Mucosa of stomach (tissue), 1 donor: Measurements from ENCODE around the gene GAL3ST1.
"Not testable (repeated sequence)": the region's sequence is repeated elsewhere in the genome, so short reads cannot be mapped to it uniquely, and the experiment has no call there.

Experiments used
- H3K27me3 ChIP-seq: one replicate; pipeline ENCODE4 v1.7.0; 2013; ENCODE audit warnings: mild to moderate bottlenecking, low read length; ENCODE audit not compliant: control insufficient read depth, insufficient read depth
- H3K36me3 ChIP-seq: one replicate; pipeline ENCODE4 v1.7.0; 2013; ENCODE audit warnings: low read length; ENCODE audit not compliant: control insufficient read depth, insufficient read depth
- H3K4me1 ChIP-seq: one replicate; pipeline ENCODE4 v1.7.0; 2013; ENCODE audit warnings: mild to moderate bottlenecking, low read length; ENCODE audit not compliant: control insufficient read depth, insufficient read depth
- H3K4me3 ChIP-seq: one replicate; pipeline ENCODE4 v1.7.0; 2013; ENCODE audit warnings: low read length
- H3K9ac ChIP-seq: one replicate; pipeline ENCODE4 v1.7.0; 2013; ENCODE audit warnings: mild to moderate bottlenecking, low read length, moderate library complexity
- H3K9me3 ChIP-seq: one replicate; pipeline ENCODE4 v1.7.0; 2013; ENCODE audit warnings: mild to moderate bottlenecking, low read length, moderate library complexity; ENCODE audit not compliant: control insufficient read depth
- donor health status: Pancreatic carcinoma.

Gene GAL3ST1, protein sequence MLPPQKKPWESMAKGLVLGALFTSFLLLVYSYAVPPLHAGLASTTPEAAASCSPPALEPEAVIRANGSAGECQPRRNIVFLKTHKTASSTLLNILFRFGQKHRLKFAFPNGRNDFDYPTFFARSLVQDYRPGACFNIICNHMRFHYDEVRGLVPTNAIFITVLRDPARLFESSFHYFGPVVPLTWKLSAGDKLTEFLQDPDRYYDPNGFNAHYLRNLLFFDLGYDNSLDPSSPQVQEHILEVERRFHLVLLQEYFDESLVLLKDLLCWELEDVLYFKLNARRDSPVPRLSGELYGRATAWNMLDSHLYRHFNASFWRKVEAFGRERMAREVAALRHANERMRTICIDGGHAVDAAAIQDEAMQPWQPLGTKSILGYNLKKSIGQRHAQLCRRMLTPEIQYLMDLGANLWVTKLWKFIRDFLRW

DNA sequence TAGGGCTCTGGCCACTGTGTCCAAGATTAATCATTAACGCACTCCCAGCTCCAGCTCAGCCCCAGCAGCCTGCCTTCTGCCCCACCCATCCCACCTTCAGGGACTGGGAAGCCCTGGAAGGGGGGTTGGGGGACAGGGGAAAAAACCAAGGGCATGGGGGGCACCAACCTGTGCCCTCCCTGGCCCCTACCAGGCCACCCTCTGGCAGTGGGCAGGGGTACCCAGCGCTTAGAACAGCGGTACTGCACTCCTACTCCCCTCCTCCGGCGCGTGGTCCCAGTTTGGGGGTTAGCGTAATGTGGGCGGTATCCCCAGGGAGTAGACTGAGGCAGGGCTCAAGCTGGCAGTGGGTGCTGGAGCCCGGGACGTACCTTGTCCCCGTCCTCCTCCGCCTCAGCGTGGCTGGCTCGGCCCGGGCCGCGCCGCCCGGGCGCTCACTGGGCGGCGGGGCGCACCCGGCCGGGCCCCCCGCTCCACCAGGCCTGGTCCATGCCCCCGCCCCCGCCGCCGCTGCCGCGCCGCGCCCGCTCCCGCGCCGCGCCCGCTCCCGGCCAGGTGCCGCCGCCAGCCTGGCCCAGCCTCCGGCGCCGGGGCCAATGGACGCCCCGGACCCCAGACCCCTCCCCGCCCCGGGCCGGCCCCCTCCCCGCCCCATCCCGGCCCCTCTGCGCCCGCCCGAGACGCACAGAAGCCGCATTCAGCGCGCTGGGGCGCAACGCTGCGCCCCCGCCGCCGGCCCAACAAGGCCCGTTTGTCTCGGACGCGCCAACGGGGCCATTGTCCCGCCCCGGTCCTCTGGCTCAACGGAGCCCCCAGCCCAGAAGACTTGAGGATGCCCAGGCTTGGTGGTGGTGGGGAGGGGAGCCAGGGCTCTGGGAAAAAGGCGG, at the start of gene GAL3ST1:
Gene GAL3ST1 (minus strand): TSS at position 571 of the 887 bp plus-strand sequence. CDS start 17,273 bp downstream, outside the sequence.
- peak within 1 kb of the TSS; percentile 68 for H3K4me3 ChIP-seq
- peaks cover 4% of the 10 kb centered on the region for H3K36me3 ChIP-seq
- H3K27me3 ChIP-seq, result no peaks in the 10 kb centered on the region
- H3K4me1 ChIP-seq, result peaks cover 40% of the 10 kb centered on the region
- H3K9me3 ChIP-seq, result no peaks in the 10 kb centered on the region
- H3K9ac ChIP-seq, result peak within 1 kb of the TSS; percentile 80

DNA sequence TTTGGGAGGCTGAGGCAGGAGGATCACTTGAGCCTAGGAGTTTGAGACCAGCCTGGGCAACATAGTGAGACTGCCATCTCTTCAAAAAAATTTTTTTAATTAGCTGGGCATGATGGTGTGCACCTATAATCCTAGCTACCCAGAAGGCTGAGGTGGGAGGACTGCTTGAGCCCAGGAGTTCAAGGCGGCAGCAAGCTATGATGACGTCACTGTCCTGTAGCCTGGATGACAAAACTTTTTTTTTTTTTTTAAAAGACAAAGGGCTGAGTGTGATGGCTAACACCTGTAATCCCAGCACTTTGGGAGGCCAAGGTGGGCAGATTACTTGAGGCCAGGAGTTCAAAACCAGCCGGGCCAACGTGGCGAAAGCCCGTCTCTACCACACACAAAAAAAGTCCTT, 45.4 kb upstream of the GAL3ST1 start:
- H3K27me3 ChIP-seq, H3K9me3 ChIP-seq, H3K36me3 ChIP-seq, H3K9ac ChIP-seq, H3K4me1 ChIP-seq, H3K4me3 ChIP-seq: not testable (repeated sequence)

DNA sequence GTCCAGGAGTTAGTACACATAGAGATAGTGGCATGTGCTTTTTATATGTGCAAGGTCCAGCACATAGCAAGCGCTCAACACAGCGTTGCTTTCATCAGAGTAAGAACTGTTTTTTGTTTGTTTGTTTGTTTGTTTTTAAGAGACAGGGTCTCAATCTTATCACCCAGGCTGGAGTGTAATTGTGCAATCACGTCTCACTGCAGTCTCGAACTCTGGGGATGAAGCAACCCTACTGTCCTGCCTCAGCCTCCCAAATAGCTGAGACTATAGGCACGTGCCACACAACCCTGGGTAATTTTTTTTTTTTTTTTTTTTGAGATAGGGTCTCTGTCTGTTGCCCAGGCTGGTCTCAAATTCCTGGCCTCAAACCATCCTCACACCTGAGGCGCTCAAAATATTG, 43.4 kb upstream of the GAL3ST1 start:
- Histone ChIP-seq H3K36me3 (no peaks in the 10 kb centered on the region), H3K4me3 (no peak overlapping the region), H3K9ac (no peak overlapping the region), H3K27me3 (no peaks in the 10 kb centered on the region), H3K9me3 (no peaks in the 10 kb centered on the region), H3K4me1 (no peaks in the 10 kb centered on the region)

DNA sequence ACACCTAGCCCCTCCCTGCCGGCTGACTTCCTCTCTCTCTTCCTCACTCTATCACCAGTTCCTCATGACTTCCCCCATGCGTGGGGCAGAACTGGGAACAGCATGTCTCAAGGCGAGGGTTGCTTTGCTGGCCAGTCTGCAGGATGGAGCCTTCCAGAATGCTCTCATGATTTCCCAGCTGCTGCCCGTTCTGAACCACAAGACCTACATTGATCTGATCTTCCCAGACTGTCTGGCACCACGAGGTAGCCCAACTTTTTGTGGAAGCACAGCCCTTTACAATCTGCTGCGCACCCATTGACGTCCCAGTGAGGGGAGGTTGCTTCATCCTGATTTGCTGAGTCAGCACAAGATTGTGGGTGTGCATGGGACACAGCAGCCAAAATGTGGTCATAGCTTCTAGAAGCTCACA, 41.1 kb upstream of the GAL3ST1 start:
- H3K27me3 ChIP-seq, result no peaks in the 10 kb centered on the region
- H3K4me1 ChIP-seq, result no peaks in the 10 kb centered on the region
- no peak overlapping the region for H3K9ac ChIP-seq
- H3K9me3 ChIP-seq, result no peaks in the 10 kb centered on the region
- H3K36me3 ChIP-seq, result no peaks in the 10 kb centered on the region
- H3K4me3 ChIP-seq, result no peak overlapping the region

DNA sequence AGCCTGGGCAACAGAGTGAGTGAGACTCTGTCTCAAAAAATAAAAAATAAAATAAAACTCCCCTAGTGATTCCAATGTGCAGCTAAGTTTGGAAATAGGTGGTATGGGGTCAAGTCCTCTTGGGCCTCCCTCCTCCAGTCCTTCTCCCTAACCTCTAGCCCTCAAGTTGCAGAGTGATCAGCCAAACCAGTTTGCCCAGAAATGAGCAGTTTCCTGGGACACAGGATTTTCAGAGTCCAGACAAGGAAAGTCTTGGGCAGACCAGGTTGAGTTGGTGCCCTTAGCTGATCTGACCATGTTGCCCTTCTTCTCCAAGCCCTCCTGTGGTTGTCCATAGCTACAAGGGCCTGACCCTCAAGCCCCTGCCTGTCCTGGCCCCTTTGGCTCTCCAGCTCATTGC, 40.4 kb upstream of the GAL3ST1 start:
- Histone ChIP-seq H3K9me3 (no peaks in the 10 kb centered on the region), H3K9ac (no peak overlapping the region), H3K36me3 (no peaks in the 10 kb centered on the region), H3K4me1 (no peaks in the 10 kb centered on the region), H3K27me3 (no peaks in the 10 kb centered on the region), H3K4me3 (no peak overlapping the region)

DNA sequence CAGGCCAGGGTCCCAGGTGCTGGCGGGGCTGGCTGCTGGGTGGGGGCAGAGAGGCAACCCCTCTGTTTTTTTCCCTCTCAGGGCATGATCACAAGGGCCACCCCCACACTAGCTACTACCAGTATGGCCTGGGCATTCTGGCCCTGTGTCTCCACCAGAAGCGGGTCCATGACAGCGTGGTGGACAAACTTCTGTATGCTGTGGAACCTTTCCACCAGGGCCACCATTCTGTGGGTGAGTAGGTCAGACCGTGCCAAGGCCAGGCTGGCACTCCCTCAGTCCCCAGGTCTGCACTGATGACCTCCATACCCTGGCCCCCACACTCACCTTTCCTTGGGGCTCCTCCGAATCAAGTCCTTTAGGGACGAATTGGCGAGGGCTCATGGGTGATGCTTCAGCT, 39.8 kb upstream of the GAL3ST1 start:
- Histone ChIP-seq H3K27me3 (no peaks in the 10 kb centered on the region), H3K9ac (no peak overlapping the region), H3K9me3 (no peaks in the 10 kb centered on the region), H3K4me3 (no peak overlapping the region), H3K36me3 (no peaks in the 10 kb centered on the region), H3K4me1 (peaks cover 6% of the 10 kb centered on the region)

DNA sequence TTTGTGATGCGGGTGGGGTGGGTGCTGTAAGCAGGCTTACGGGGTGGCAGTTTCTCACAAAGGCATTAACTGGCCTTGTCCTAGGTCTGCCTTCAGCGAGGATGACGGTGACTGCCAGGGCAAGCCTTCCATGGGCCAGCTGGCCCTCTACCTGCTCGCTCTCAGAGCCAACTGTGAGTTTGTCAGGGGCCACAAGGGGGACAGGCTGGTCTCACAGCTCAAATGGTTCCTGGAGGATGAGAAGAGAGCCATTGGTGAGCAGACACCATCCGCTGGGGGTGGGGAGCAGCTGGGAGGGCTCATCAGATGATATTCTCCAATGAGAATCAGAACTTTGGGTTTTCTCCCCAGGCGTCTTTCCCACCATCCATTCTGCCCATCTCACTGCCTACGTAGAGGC, 38.3 kb upstream of the GAL3ST1 start:
- Histone ChIP-seq H3K9ac (no peak overlapping the region), H3K9me3 (no peaks in the 10 kb centered on the region), H3K4me1 (peaks cover 20% of the 10 kb centered on the region), H3K36me3 (no peaks in the 10 kb centered on the region), H3K27me3 (no peaks in the 10 kb centered on the region), H3K4me3 (no peak overlapping the region)

DNA sequence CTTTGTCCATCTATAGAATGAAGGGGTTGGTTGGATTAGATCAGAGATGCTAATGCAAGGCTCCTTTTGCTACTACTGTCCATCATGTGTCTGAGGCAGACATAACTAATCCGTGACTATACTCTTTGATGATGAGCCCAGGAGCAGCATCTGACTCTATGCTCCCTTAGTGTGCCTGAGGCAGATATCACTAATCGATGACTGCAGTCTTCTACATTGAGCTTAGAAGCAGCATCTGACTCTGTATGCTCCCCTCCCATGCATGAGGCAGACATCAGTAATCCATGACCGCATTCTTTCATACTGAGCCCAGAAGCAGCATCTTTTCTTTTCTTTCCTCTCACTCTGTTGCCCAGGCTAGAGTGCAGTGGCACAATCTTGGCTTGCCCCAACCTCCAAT, 36.7 kb upstream of the GAL3ST1 start:
- Histone ChIP-seq H3K4me3 (no peak overlapping the region), H3K9ac (no peak overlapping the region), H3K36me3 (no peaks in the 10 kb centered on the region)

DNA sequence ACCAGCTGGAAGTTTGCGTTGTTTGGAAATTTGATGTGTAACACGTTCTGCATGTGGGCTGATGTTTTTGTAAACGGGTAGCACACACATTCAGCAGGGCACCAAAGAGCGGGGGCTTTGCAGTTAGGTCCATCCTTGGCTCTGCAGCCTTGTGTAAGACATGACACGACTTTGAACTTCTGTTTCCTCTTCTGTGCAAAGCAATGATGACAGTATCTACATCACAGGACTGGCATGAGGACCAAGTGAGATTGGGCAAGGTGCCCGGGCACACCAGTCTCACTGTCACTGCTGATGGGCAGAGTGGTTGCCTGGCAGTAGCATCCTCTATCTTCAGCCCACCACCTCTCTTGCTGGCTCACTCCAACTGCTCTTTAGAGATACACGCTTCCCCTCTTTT, 35.8 kb upstream of the GAL3ST1 start:
- Histone ChIP-seq H3K9ac (no peak overlapping the region), H3K9me3 (no peaks in the 10 kb centered on the region), H3K27me3 (no peaks in the 10 kb centered on the region), H3K4me1 (peaks cover 41% of the 10 kb centered on the region), H3K4me3 (no peak overlapping the region), H3K36me3 (no peaks in the 10 kb centered on the region)

More for the DNA sequence above, 36.7 kb upstream of the GAL3ST1 start:
- H3K9me3 ChIP-seq, result no peaks in the 10 kb centered on the region
- H3K4me1 ChIP-seq, result peaks cover 32% of the 10 kb centered on the region
- H3K27me3 ChIP-seq, result no peaks in the 10 kb centered on the region

DNA sequence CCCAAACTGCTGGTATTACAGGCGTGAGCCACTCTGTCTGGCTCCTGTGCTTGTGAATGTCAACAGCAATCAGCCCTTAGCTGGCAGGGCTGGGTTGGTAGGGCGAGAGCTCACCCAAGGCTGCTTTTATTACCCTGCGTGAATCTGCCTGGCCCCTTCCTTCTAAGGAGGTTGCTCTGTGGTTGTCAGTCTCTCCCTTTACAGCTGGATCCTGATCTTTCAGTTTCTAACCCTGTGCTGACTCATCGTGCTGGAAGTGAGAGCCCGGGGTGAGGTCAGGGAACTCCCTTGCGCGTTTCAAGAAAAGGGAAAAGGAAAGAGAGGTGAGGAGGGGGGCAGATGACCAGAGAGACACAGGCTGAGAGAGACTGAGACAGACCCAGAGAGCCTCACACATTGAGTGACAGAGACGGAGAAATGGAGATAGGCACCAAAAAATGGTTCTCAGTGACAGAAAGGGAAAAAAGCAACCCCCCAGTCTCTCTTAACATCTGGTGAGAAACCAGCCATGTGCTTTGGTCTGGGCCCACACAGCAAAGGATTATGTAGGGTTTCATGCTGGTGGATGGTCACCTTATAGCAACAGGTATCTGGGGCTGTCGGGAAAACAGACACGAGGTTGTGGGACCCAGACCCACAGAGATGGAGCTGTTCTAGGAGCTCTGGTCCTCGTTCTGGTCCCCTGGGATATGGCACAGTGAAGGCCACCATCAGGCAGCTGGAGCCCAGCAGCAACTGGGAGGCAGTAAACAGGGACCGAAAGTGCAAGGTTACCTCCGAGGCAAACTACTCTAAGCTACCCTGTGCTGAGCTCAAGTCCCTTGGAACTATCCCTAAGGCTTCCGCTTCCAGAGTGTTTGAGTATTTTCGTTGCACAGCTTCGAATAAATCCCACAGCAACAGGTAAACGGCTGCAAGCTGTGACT, 35.1 kb upstream of the GAL3ST1 start:
- Histone ChIP-seq H3K36me3 (no peaks in the 10 kb centered on the region), H3K9ac (peak overlapping the region; percentile 61), H3K4me3 (no peak overlapping the region), H3K9me3 (no peaks in the 10 kb centered on the region), H3K27me3 (no peaks in the 10 kb centered on the region), H3K4me1 (peaks cover 45% of the 10 kb centered on the region)

DNA sequence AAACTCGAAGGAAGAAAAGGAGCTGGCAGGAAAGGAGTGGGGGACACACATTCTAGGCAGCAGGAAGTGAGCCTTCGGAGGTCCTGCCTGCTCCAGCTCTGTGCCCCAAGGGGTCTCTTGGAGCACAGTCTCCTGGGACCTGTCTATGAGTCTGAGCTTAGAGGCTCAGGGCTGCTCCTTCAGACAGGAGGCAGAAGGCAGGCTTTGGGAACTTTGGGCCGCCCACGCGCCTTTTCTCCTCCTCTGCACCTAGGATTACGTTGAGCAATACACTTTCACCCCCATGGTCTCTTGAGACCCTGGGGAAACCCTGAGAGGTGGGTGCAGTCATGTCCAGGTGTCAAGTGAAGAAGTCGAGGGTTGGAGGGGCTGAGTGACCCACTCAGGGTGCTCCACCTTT, 33.5 kb upstream of the GAL3ST1 start:
- Histone ChIP-seq H3K4me1 (peaks cover 51% of the 10 kb centered on the region), H3K27me3 (no peaks in the 10 kb centered on the region), H3K9me3 (no peaks in the 10 kb centered on the region), H3K9ac (peak overlapping the region; percentile 75), H3K36me3 (no peaks in the 10 kb centered on the region), H3K4me3 (no peak overlapping the region)
